DOHH2 (cell line): ENCODE measurements around the gene THBS2.

Experiments used
- EZH2phosphoT487 ChIP-seq: fragments of 200-600 bp; sonication (generic); IDR thresholded peaks from 2 replicates; pipeline ENCODE4 v1.6.1; 2017; ENCODE audit warnings: borderline replicate concordance, mild to moderate bottlenecking, antibody characterized with exemption, low read length, moderate library complexity, mixed read lengths
- TF ChIP-seq, protein P1 (sequence below): fragments of 200-600 bp; sonication (generic); IDR thresholded peaks from one replicate; pipeline ENCODE4 v1.5.1; 2014; ENCODE audit warnings: antibody characterized with exemption, mild to moderate bottlenecking, low read depth, low read length; ENCODE audit not compliant: poor library complexity, severe bottlenecking

DNA sequence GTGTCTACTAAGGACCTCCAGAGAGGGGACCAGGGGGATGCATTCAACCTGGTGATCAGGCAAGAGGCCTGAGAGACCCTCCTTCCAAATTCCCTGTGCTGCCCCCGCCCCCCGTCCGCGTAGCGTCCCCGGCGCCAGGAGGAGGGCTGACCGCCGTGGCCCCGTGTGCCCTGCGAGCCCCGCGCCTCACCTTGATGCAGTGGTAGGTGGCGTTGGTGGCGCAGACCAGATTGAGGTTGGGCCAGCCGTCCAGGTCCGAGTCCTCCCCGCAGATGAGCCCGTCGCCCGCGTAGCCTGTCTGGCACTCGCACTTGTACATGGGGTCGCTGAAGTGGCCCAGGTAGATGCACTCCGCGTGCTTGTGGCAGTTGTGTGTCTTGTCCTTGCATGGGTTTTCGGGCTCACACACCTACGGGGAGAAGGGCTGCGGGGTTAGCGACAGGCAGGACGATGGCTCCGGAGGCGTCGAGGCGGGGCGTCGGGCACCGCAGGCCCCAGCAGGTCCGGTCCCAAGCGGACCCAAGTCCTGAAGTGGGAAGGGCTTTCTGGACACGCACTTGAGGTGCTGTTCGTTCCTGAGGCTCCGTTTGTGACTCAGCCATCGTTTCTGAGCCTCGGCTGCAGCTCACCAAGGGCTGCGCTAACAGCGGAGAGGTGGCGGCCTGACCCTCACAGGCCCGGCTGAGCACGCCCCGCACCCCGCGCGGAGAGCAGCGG lies 21.7 kb downstream of the THBS2 start:
- no peak for TF ChIP-seq EZH2phosphoT487
- TF ChIP-seq, protein P1, sequence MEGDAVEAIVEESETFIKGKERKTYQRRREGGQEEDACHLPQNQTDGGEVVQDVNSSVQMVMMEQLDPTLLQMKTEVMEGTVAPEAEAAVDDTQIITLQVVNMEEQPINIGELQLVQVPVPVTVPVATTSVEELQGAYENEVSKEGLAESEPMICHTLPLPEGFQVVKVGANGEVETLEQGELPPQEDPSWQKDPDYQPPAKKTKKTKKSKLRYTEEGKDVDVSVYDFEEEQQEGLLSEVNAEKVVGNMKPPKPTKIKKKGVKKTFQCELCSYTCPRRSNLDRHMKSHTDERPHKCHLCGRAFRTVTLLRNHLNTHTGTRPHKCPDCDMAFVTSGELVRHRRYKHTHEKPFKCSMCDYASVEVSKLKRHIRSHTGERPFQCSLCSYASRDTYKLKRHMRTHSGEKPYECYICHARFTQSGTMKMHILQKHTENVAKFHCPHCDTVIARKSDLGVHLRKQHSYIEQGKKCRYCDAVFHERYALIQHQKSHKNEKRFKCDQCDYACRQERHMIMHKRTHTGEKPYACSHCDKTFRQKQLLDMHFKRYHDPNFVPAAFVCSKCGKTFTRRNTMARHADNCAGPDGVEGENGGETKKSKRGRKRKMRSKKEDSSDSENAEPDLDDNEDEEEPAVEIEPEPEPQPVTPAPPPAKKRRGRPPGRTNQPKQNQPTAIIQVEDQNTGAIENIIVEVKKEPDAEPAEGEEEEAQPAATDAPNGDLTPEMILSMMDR = no peak
